ENCODE data around the gene PLEKHB1.
"Not testable (repeated sequence)": the region's sequence is repeated elsewhere in the genome, so short reads cannot be mapped to it uniquely, and the experiment has no call there.

PLEKHB1 gene

GRCh38 chr11:73648571-73649046, 2.2 kb downstream of the PLEKHB1 start:
- DNase-seq = no peak

- DNase-seq = no peak
These were observed 2.8 kb downstream of the PLEKHB1 start for GRCh38 chr11:73649206-73649605.

GRCh38 chr11:73650400-73650799, 4.0 kb downstream of the PLEKHB1 start:
- DNase-seq = no peak

GRCh38 chr11:73651252-73651651, 4.9 kb downstream of the PLEKHB1 start:
- DNase-seq = no peak

GRCh38 chr11:73651661-73652045, 5.3 kb downstream of the PLEKHB1 start:
- DNase-seq = no peak

GRCh38 chr11:73652046-73652730, 5.8 kb downstream of the PLEKHB1 start:
- DNase-seq = no peak

- no peak for DNase-seq
These were observed 6.6 kb downstream of the PLEKHB1 start for GRCh38 chr11:73652856-73653559.

GRCh38 chr11:73653996-73654395, 7.6 kb downstream of the PLEKHB1 start:
- no peak for DNase-seq

- no peak for DNase-seq
These were observed 8.2 kb downstream of the PLEKHB1 start for GRCh38 chr11:73654482-73655021.

- no peak for DNase-seq
These were observed 9.3 kb downstream of the PLEKHB1 start for GRCh38 chr11:73655686-73656085.

GRCh38 chr11:73656985-73657384, 10.6 kb downstream of the PLEKHB1 start:
- DNase-seq = no peak

GRCh38 chr11:73659961-73660360, 13.6 kb downstream of the PLEKHB1 start:
- no peak for DNase-seq

GRCh38 chr11:73660497-73661034, 14.2 kb downstream of the PLEKHB1 start:
- DNase-seq = no peak

- DNase-seq = peak; percentile 62 to 79 (median 74)
These were observed 14.8 kb downstream of the PLEKHB1 start for GRCh38 chr11:73661035-73661628.

- no peak for DNase-seq
These were observed 16.2 kb downstream of the PLEKHB1 start for GRCh38 chr11:73662445-73663157.

GRCh38 chr11:73663604-73664495, 17.5 kb downstream of the PLEKHB1 start:
- no peak for DNase-seq

GRCh38 chr11:73664877-73665276, 18.5 kb downstream of the PLEKHB1 start:
- no peak for DNase-seq

- peak in 1 of 5 experiments; percentile 21 for DNase-seq
These were observed 21.5 kb downstream of the PLEKHB1 start for GRCh38 chr11:73667891-73668290.

GRCh38 chr11:73670808-73671207, 24.4 kb downstream of the PLEKHB1 start:
- no peak for DNase-seq

- no peak for DNase-seq
These were observed 25.3 kb downstream of the PLEKHB1 start for GRCh38 chr11:73671701-73672100.

- not testable (repeated sequence) for DNase-seq
These were observed 30.2 kb downstream of the PLEKHB1 start for GRCh38 chr11:73676552-73676951.

- no peak for DNase-seq
These were observed 34.3 kb downstream of the PLEKHB1 start for GRCh38 chr11:73680687-73681086.

Data from T-helper 2 cell (primary cell).